C4-2B (cell line): Measurements from ENCODE around the gene EFCAB8.

Source experiments
- ZFX ChIP-seq: fragments of 450-650 bp; IDR thresholded peaks from 2 replicates; pipeline ENCODE4 v1.6.1; 2017
- TF ChIP-seq, protein P1 (sequence below): fragments of 450-650 bp; conservative IDR thresholded peaks from 2 replicates; pipeline ENCODE4 v1.5.1; 2017; ENCODE audit warnings: mild to moderate bottlenecking

DNA sequence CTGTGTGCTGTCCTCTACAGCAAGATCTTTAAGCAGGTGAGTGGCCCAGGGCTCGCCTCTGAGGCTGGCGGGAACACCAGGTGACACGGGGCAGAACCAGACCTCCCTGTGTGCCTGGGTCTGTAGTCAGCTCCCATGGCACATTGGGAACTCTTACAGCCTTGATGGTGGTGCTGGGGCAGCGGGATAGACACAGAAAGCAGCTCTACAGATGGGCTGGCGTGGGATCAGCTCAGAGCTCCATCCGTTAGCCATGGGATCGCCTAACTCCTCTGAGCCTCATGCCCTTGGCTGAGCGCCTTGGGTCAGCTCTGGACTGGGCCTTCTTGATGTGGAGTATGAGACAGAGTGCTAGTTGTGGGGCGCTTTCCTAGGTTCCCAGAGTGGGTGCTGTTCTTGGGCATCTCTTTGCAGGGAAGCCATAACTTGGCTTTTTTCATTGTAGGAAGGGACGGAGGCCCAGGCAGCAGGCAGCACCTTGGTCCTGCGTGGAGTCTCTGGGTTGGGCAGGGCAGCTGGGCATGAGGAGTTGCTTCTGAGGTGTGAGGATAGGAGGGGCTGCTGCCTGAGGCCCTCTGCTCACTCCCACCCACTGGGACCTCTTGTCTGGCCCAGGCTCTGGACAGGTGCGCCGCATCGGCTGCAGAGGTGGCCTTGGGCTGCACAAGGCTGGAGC, 51.3 kb downstream of the EFCAB8 start:
- TF ChIP-seq, protein P1, sequence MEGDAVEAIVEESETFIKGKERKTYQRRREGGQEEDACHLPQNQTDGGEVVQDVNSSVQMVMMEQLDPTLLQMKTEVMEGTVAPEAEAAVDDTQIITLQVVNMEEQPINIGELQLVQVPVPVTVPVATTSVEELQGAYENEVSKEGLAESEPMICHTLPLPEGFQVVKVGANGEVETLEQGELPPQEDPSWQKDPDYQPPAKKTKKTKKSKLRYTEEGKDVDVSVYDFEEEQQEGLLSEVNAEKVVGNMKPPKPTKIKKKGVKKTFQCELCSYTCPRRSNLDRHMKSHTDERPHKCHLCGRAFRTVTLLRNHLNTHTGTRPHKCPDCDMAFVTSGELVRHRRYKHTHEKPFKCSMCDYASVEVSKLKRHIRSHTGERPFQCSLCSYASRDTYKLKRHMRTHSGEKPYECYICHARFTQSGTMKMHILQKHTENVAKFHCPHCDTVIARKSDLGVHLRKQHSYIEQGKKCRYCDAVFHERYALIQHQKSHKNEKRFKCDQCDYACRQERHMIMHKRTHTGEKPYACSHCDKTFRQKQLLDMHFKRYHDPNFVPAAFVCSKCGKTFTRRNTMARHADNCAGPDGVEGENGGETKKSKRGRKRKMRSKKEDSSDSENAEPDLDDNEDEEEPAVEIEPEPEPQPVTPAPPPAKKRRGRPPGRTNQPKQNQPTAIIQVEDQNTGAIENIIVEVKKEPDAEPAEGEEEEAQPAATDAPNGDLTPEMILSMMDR, result no peak
- TF ChIP-seq ZFX, result no peak
